Right atrium auricular region (tissue), 2 donors: ENCODE data around the gene BICDL2. TPM values are rescaled to one million over a fixed set of nuclear protein-coding genes. Genes with fewer than 3 reads are reported as not detected.

Experiments used
- DNase-seq: peaks from one replicate; pipeline ENCODE4 v3.0.0-alpha.2; 2019; ENCODE audit warnings: low spot score
- H3K27ac ChIP-seq, 2 donors: fragments of 200-600 bp; sonication (generic); 1 replicate in 1 of 2; 2 replicates in 1 of 2; pipeline ENCODE4 v1.5.1; 2016 to 2019
- H3K27me3 ChIP-seq, 2 donors: fragments of 200-600 bp; sonication (generic); one replicate each; pipeline versions ENCODE4 v1.5.1 to v1.6.0; 2017 to 2019
- H3K36me3 ChIP-seq: fragments of 200-600 bp; sonication (generic); one replicate; pipeline ENCODE4 v1.5.1; 2016
- H3K4me1 ChIP-seq, 2 donors: fragments of 200-600 bp; sonication (generic); one replicate each; pipeline versions ENCODE4 v1.5.1 to v1.6.0; 2017 to 2019
- H3K4me3 ChIP-seq, 2 donors: fragments of 200-600 bp; sonication (generic); 1 replicate in 1 of 2; 2 replicates in 1 of 2; pipeline ENCODE4 v1.5.1; 2017 to 2019; ENCODE audit warnings: mild to moderate bottlenecking in 1 of 2, moderate library complexity in 1 of 2
- H3K9me3 ChIP-seq, 2 donors: fragments of 200-600 bp; sonication (generic); one replicate each; pipeline ENCODE4 v1.5.1; 2019
- CTCF ChIP-seq, 2 donors: fragments of 200-600 bp; sonication (generic); IDR thresholded peaks; one replicate each; pipeline ENCODE4 v1.5.1; 2019; ENCODE audit warnings: antibody characterized with exemption in 2 of 2
- total RNA-seq, 2 donors: library from RNA; depleted of rRNA; stranded (reverse); fragments of >200 nt; gene quantifications; one replicate each; pipeline ENCODE4 v1.1.0, GENCODE V29; 2016

BICDL2 gene
- total RNA-seq, 2 donors from 2014 or later: 0.28 TPM; not detected in 1

- Histone ChIP-seq H3K9me3 (no peaks in the 10 kb centered on the region), H3K4me1 (peaks cover 0 to 37% of the 10 kb centered on the region in 2 donors), H3K4me3 (no peak overlapping the region), H3K27ac (no peak overlapping the region), H3K27me3 (peaks cover 4 to 7% of the 10 kb centered on the region in 2 donors), H3K36me3 (peaks cover 13% of the 10 kb centered on the region)
- DNase-seq: no peak
- TF ChIP-seq CTCF (IDR thresholded peaks at IDR 0.05): no peak
Observed at GRCh38 chr16:3027489-3027795, 9.3 kb downstream of the BICDL2 start.

- Histone ChIP-seq H3K9me3 (no peaks in the 10 kb centered on the region), H3K4me1 (peaks cover 0 to 43% of the 10 kb centered on the region in 2 donors), H3K36me3 (peaks cover 13% of the 10 kb centered on the region), H3K27ac (no peak overlapping the region), H3K27me3 (peaks cover 4 to 7% of the 10 kb centered on the region in 2 donors), H3K4me3 (no peak overlapping the region)
- DNase-seq: no peak
- no peak for TF ChIP-seq CTCF (IDR thresholded peaks at IDR 0.05)
Observed at GRCh38 chr16:3026609-3027488, 9.9 kb downstream of the BICDL2 start.

- no peak for TF ChIP-seq CTCF (IDR thresholded peaks at IDR 0.05)
- peaks cover 13% of the 10 kb centered on the region for H3K36me3 ChIP-seq
- peaks cover 0 to 52% of the 10 kb centered on the region in 2 donors for H3K4me1 ChIP-seq
- H3K4me3 ChIP-seq: no peak overlapping the region
- H3K27me3 ChIP-seq: peaks cover 4 to 7% of the 10 kb centered on the region in 2 donors
- H3K9me3 ChIP-seq: no peaks in the 10 kb centered on the region
- DNase-seq: no peak
- no peak overlapping the region for H3K27ac ChIP-seq
Observed at GRCh38 chr16:3026003-3026378, 10.8 kb downstream of the BICDL2 start.

GRCh38 chr16:3025032-3026002 lies 11.4 kb downstream of the BICDL2 start:
- H3K36me3 ChIP-seq: peaks cover 13% of the 10 kb centered on the region
- H3K9me3 ChIP-seq: no peaks in the 10 kb centered on the region
- peaks cover 3 to 4% of the 10 kb centered on the region in 2 donors for H3K27me3 ChIP-seq
- H3K4me3 ChIP-seq: no peak overlapping the region
- TF ChIP-seq CTCF (IDR thresholded peaks at IDR 0.05): no peak
- H3K27ac ChIP-seq: no peak overlapping the region
- H3K4me1 ChIP-seq: peaks cover 0 to 57% of the 10 kb centered on the region in 2 donors
- DNase-seq: no peak

GRCh38 chr16:3023669-3024478 lies 12.9 kb downstream of the BICDL2 start, which contains the start of the genes HCFC1R1 and THOC6:
HCFC1R1 (minus strand) TSS chr16:3023942; CDS start chr16:3023941, 1 bp downstream.
THOC6 (plus strand) TSS chr16:3024035; CDS start chr16:3024327, 292 bp downstream.
- Histone ChIP-seq H3K27ac (peak within 1 kb of the TSS; percentile 95 to 99), H3K4me3 (peak within 1 kb of the TSS; percentile 46 to 74), H3K27me3 (no peaks in the 10 kb centered on the region), H3K9me3 (no peaks in the 10 kb centered on the region), H3K4me1 (peaks cover 0 to 55% of the 10 kb centered on the region in 2 donors), H3K36me3 (peaks cover 13% of the 10 kb centered on the region)
- TF ChIP-seq CTCF (IDR thresholded peaks at IDR 0.05): peak in 1 of 2 donors; percentile 14
- peak; percentile 99 for DNase-seq
